HL-60 (cell line): ENCODE data around the gene GBX1.

Experiments
- DNase-seq, 2 experiments: peaks; one replicate each; pipeline ENCODE4 v3.0.0-alpha.2; 2010 to 2020; ENCODE audit warnings: low read depth in 1 of 2, low spot score in 1 of 2
- H3K27ac ChIP-seq: fragments of 250-450 bp; sonication (Bioruptor Pico); replicated peaks from 2 replicates; pipeline ENCODE4 v1.5.1; 2020; ENCODE audit warnings: mild to moderate bottlenecking, moderate library complexity
- H3K27me3 ChIP-seq: fragments of 250-450 bp; sonication (Bioruptor Pico); 2 replicates; pipeline ENCODE4 v1.5.1; 2021; ENCODE audit warnings: mild to moderate bottlenecking, moderate library complexity; ENCODE audit not compliant: insufficient read depth, poor library complexity, severe bottlenecking
- H3K4me3 ChIP-seq: replicated peaks from 2 replicates; pipeline ENCODE4 v1.5.1; 2011; ENCODE audit warnings: mild to moderate bottlenecking, control low read depth, low read length; ENCODE audit not compliant: insufficient read depth
- GABPA ChIP-seq: IDR thresholded peaks from 2 replicates; pipeline ENCODE4 v1.6.1; 2012; ENCODE audit warnings: low read depth
- POLR2AphosphoS5 ChIP-seq: IDR thresholded peaks from 2 replicates; pipeline ENCODE4 v1.6.1; 2012; ENCODE audit warnings: low read depth
- SPI1 ChIP-seq: IDR thresholded peaks from 2 replicates; pipeline ENCODE4 v1.6.1; 2012; ENCODE audit warnings: low read depth, mild to moderate bottlenecking, borderline replicate concordance
- TF ChIP-seq, protein P1 (sequence below): IDR thresholded peaks from 2 replicates; pipeline ENCODE4 v1.6.1; 2012; ENCODE audit warnings: low read depth; ENCODE audit not compliant: insufficient replicate concordance
- TF ChIP-seq, protein P2 (sequence below): IDR thresholded peaks from one replicate; pipeline ENCODE4 v1.5.1; 2011; ENCODE audit warnings: low read length, control low read depth, inconsistent platforms; ENCODE audit not compliant: insufficient read depth

The GBX1 gene

DNA sequence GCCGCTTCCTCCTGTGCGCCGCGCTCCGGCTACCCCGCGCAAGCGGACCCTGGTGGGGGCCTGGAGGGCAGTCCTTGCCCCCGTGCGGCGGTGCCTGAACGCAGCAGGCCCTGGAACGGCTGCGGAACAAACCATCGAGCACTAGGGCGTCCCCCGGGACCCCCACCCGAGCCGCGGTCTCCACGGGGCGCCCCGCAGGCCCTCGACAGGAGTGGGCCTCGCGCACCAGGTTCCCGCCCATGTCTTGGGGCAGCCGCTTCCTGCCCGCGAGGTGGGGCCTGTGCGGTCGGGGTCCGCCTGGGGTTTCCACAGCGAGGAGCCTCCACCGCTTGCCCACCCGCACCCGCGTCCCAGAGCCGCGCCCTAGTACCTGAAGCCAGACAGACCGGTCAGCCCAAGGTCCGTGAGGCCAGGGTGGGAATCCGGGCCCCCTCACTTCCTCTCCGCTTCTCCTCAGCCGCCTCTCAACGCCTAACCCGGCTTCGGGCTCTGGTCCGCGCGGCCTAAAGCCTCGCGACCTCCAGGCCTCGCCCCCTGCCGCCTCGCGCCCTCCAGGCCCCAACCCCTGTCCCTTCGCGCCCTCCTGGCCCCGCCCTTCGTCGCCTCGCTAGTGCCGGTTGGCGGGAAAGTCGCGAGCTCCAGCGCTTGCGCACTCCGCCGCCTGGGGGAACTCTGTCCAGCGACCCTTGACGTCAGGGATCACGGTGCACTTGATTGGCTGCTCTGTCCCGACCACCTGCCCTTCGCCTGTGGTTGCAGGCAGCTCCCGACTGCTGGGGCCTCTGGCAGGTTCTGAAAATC, 7.0 kb upstream of the GBX1 start:
- no peak for TF ChIP-seq GABPA
- Histone ChIP-seq H3K4me3 (no peak overlapping the region), H3K27me3 (peaks cover 12% of the 10 kb centered on the region), H3K27ac (no peak overlapping the region)
- DNase-seq: no peak

DNA sequence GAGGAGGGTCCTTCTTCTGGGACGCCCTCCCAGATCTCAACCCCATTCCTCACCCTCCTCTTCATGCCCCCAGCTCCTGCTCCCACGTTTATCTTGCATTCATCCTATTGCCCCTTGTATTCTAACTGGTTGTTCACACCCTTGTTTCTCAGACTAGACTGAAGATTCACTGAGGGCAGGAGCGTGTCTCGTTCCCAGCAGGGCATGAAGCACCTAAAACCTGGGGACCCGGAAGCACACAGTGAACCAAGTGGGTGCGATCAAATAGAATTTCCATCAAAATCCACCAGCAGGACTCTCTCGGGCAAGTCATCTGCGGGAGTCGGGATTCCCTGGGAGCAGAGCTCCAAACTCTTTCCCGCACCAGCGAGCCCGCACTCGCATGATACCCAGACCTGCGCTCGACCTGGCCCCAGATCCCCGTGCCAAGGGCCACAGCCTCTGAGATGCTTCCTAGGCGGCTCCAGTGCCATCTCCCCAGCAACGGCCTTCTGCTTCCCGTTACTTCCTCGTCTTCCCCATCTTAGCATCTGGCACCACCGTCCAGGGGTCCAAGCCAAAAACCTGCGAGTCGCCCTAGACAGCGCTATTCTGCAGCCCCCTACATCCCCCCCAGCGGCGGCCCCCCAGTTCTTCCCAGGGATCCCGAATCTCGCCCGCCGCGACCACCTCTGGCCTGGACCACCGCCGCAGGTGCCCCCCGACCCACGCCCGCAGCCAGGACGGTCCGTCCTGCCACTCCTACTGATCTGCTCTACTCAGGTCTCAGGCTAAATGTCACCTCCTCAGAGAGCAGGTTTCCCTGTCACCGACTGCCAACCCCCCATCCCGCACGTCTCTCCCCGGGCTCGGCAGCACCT, 6.1 kb upstream of the GBX1 start:
- TF ChIP-seq GABPA: no peak
- TF ChIP-seq, protein P1, sequence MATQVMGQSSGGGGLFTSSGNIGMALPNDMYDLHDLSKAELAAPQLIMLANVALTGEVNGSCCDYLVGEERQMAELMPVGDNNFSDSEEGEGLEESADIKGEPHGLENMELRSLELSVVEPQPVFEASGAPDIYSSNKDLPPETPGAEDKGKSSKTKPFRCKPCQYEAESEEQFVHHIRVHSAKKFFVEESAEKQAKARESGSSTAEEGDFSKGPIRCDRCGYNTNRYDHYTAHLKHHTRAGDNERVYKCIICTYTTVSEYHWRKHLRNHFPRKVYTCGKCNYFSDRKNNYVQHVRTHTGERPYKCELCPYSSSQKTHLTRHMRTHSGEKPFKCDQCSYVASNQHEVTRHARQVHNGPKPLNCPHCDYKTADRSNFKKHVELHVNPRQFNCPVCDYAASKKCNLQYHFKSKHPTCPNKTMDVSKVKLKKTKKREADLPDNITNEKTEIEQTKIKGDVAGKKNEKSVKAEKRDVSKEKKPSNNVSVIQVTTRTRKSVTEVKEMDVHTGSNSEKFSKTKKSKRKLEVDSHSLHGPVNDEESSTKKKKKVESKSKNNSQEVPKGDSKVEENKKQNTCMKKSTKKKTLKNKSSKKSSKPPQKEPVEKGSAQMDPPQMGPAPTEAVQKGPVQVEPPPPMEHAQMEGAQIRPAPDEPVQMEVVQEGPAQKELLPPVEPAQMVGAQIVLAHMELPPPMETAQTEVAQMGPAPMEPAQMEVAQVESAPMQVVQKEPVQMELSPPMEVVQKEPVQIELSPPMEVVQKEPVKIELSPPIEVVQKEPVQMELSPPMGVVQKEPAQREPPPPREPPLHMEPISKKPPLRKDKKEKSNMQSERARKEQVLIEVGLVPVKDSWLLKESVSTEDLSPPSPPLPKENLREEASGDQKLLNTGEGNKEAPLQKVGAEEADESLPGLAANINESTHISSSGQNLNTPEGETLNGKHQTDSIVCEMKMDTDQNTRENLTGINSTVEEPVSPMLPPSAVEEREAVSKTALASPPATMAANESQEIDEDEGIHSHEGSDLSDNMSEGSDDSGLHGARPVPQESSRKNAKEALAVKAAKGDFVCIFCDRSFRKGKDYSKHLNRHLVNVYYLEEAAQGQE: no peak
- TF ChIP-seq, protein P2, sequence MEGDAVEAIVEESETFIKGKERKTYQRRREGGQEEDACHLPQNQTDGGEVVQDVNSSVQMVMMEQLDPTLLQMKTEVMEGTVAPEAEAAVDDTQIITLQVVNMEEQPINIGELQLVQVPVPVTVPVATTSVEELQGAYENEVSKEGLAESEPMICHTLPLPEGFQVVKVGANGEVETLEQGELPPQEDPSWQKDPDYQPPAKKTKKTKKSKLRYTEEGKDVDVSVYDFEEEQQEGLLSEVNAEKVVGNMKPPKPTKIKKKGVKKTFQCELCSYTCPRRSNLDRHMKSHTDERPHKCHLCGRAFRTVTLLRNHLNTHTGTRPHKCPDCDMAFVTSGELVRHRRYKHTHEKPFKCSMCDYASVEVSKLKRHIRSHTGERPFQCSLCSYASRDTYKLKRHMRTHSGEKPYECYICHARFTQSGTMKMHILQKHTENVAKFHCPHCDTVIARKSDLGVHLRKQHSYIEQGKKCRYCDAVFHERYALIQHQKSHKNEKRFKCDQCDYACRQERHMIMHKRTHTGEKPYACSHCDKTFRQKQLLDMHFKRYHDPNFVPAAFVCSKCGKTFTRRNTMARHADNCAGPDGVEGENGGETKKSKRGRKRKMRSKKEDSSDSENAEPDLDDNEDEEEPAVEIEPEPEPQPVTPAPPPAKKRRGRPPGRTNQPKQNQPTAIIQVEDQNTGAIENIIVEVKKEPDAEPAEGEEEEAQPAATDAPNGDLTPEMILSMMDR: no peak
- Histone ChIP-seq H3K27ac (no peak overlapping the region), H3K4me3 (no peak overlapping the region), H3K27me3 (peaks cover 18% of the 10 kb centered on the region)
- no peak for DNase-seq

DNA sequence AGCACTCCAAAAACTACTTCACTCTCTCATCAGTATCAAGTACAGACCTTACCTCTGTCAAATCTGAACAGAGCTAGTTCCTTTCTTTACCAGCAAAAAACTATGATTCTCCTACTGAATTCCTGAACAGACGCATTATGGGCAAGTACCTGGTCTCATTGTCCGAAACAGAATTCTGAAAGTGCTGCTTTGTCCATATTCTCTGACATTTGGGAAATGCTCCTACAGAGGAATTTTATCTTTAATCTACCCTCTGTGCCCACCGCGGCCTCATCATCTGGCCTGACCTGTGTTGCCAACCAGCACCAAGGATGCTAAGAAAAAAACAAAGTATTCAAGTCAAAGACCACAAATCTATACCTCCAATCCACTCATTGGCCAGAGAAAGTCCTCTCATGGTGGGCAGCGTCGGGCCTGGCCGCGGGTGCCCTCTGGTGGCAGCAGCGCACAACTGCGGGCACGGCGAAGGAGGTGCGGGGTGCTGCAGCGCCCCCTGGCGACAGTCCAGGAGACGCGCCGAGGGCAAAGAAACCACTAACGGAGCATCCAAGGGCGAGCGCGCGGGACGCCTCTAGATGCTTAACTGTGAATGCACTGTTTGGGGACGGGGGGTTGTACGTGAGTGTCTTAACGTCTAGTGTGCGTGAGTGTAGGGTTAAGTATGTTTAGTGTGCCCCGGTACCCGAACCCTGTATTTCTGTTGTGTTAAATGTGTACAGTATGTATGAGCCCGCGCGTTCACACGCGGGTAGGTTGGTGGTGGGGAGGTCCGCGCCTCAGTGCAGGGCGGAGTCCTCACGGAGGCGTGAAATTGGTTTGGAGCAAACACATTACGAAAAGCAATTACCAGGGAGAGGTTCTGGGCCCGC, 5.0 kb upstream of the GBX1 start:
- DNase-seq: peak; percentile 50 to 69
- Histone ChIP-seq H3K27me3 (peaks cover 22% of the 10 kb centered on the region), H3K4me3 (no peak overlapping the region), H3K27ac (no peak overlapping the region)
- no peak for TF ChIP-seq POLR2AphosphoS5
- TF ChIP-seq, protein P2: peak; percentile 99
- TF ChIP-seq SPI1: no peak

DNA sequence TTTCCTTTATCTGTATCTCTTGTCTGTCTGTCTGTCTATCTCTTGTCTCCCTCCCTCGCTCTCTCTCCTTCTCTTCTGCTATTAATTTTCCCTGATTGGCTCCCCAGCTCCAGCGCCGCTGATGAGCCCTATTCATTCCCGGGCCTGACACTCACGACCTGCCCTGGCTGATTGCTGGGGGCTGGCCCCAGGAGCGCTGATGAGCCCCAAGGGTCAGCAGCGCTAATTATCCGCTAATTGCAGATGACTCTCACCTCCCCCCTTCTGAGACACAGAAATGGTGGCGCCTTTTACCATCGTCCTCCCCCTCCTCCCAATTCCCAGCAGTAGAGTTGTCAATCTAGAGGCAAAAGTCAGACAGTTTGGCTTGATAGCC, 1.3 kb upstream of the GBX1 start:
- Histone ChIP-seq H3K27me3 (peaks cover 52% of the 10 kb centered on the region), H3K27ac (no peak overlapping the region), H3K4me3 (no peak overlapping the region)
- TF ChIP-seq, protein P1: no peak
- TF ChIP-seq, protein P2: no peak
- TF ChIP-seq SPI1: no peak
- no peak for DNase-seq
